Stimulated activated CD8-positive, alpha-beta memory T cell treated with anti-CD3 and anti-CD28 coated beads, Interleukin-15, amount 100 ng/mL, for 1 hour (primary cell): ENCODE results near the gene CAMSAP3.
"Not testable (repeated sequence)": the region's sequence is repeated elsewhere in the genome, so short reads cannot be mapped to it uniquely, and the experiment has no call there.

Experiments
- DNase-seq: peaks from one replicate; pipeline ENCODE4 v3.0.0-alpha.2; 2020; ENCODE audit warnings: low read depth

CAMSAP3 gene

GRCh38 chr19:7575434-7576040, 20.1 kb upstream of the CAMSAP3 start:
- no peak for DNase-seq

- not testable (repeated sequence) for DNase-seq
Observed at GRCh38 chr19:7577422-7577821, 18.2 kb upstream of the CAMSAP3 start.

DNA sequence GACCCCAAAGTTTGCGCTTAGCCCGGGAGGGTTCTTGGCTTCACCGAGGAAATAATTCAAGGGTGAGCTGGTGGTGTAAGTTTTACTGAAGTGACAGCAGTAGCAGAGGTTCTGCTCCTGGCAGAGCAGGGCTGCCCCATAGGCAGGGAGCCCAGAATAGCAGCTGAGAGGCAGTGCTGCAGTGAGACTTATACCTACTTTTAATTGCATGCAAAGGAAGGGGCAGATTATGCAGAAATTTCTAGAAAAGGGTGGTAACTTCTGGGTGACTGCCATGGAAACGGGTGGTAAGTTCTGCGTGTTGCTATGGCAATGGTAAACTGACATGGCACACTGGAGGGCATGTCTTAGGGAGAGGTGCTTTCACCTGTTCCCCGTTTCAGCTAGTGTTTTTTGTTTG, 17.5 kb upstream of the CAMSAP3 start:
- no peak for DNase-seq

GRCh38 chr19:7579182-7579581, 16.5 kb upstream of the CAMSAP3 start:
- DNase-seq = no peak

DNA sequence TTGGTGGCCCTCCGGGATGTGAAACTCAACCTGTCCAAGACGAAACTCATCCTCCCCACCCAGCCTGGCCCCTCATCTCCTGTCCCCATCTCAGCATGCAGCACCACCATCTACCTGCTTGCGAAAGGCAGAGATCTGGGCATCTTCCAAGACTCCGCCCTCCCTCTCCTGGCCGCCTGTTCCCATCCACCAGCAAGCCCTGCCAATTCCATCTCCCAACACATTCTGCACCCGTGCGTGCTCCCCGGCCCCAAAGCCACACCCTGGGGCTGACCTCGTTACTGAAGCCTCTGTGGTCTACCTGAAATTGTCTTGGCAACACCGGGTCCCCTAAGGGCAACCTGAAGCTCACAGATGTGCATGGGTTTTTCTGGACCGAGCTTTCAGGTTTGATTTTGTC, 13.2 kb upstream of the CAMSAP3 start:
- no peak for DNase-seq

GRCh38 chr19:7589822-7590221, 5.8 kb upstream of the CAMSAP3 start:
- no peak for DNase-seq

DNA sequence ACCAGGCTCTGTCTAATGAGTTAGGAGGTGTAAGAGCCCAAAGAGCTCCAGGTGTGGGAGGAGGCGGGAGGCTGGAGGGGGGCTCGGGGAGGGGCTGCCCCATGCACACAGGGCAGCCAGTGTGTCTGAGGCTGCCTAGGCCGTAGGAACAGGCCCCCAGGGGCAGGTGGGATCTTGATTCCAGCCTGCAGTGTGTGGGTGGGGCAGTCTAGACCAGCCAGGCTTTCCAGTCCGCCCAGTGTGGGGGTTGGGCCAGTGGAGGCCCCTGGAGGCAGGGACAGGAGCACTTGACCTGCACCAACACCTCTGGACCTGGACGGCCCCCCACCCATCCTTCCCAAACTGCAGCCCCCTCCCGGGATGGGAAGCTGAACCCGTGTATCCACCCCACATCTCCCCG, 5.4 kb upstream of the CAMSAP3 start:
- DNase-seq = no peak

DNA sequence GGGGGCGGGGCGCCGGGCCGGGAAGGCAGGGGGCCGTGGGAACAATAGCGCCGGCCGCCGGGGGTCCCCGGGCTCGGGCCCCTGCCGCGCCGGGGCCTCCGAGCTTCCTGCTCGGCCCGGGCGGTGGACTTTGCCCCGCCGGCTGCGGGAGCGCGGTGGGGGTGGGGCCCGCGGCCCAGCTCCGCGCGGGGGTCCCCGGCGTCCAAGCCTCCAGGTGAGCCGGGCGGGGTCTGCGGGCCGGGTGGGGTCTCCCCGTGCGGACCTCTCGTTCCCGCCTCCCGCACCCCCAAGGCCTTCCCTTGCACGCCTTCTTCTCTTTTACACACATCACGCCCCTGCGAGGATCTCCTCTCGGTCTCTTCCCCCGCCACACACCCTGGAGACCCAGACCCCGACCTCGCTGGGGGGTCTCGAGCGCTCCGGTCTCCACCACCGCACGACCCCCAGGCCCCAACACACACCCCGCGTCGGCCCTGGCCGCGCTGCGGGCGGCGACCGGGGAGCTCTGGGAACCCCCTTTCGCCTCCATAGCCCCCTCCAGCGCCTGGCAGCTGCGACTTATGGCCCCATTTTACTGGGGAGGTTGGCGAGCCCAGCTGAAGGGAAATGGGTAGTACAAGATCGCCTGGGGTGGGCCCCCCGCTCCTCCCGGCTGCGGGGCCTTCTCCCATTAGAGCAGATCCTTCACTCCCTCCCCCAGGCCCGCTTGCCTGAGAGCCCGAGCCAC, 711 bp downstream of the CAMSAP3 start:
- no peak for DNase-seq

GRCh38 chr19:7597689-7598088, 2.0 kb downstream of the CAMSAP3 start:
- DNase-seq = no peak

DNA sequence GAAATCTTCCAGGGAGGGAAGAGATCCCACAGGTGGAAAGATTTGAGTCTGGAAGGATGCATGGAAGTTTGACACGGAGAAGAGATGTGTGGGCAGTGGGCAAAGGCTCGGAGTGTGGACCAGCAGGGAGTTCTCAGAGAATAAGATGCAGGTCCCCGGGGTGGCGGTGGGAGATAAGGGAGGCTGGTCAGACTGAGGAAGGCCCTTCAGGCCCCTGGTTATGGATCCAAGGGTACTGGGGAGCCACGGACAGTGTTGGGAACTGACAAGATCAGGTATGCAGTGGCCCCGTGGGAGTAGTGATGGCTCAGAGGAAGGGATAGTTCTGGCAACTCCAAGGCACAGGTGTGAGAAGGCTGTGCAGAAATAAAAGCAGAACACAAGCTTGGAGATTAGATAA, 2.5 kb downstream of the CAMSAP3 start:
- DNase-seq = no peak

DNA sequence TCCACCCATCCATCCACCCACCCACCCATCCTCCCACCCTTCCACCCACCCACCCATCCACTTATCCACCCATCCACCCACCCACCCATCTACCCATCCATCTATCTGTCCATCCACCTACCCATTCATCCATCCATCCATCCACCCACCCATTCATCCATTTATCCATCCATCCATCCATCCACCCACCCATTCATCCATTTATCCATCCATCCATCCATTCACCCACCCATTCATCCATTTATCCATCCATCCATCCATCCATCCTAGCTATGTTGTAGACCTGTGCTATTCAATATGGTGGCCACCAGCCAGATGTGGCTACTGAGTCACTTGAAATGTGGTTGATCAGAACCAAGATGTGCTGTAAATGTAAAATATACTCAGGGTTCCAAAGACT, 5.1 kb downstream of the CAMSAP3 start:
- DNase-seq = no peak

DNA sequence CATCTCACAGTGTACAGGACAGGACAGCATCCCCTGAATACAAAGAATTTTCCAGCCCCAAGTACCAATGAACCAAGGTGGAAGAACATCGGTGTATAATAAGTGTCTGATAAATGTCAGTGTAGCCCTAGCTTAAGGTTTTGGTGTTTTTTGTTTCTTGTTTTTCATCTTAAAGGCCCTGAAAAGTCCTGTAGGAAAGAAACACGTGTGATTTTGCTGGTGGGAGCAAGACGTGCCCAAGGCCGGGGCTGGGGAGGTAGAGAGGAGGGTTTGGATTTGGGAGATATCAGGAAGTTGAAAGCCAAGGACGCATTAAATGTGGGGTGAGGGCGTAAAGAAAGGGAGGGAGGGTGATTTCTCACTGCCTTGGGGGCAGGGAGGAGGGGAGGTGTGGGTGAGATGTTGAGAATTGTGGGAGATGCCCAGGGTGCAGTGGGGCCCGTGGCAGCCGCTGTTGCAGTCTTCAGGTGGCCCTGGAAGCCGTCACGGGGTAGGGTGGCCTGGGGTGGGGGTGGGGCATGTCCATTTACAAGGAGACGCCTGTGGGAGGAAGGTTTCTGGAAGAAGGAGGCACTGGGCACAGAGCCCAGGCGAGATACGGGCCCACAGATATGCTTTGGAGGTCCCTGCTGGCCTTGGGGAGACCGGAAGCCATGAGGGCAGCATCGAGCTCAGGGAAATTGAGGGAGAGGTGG, 6.7 kb downstream of the CAMSAP3 start:
- no peak for DNase-seq

- no peak for DNase-seq
Observed at GRCh38 chr19:7602935-7603497, 7.4 kb downstream of the CAMSAP3 start.

GRCh38 chr19:7603919-7604318, 8.3 kb downstream of the CAMSAP3 start:
- DNase-seq = no peak

GRCh38 chr19:7605490-7606222, 10.0 kb downstream of the CAMSAP3 start:
- DNase-seq = no peak

DNA sequence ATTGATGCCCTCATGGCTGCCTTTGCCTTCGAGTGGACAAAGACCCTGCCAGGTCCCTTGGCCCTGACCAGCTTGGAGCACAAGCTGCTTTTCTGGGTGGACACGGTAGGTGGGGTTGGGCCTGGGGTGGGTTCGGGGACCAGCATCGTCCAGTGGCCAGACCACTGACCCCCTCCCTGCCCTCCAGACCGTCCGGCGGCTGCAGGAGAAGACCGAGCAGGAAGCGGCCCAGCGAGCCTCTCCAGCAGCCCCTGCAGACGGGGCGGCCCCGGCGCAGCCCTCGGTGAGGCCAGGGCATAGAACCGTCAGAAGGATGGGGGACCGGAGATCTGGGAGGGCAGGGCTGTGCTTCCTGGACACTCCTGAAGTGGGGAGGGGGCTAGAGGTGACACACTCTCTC, 10.6 kb downstream of the CAMSAP3 start:
- no peak for DNase-seq

DNA sequence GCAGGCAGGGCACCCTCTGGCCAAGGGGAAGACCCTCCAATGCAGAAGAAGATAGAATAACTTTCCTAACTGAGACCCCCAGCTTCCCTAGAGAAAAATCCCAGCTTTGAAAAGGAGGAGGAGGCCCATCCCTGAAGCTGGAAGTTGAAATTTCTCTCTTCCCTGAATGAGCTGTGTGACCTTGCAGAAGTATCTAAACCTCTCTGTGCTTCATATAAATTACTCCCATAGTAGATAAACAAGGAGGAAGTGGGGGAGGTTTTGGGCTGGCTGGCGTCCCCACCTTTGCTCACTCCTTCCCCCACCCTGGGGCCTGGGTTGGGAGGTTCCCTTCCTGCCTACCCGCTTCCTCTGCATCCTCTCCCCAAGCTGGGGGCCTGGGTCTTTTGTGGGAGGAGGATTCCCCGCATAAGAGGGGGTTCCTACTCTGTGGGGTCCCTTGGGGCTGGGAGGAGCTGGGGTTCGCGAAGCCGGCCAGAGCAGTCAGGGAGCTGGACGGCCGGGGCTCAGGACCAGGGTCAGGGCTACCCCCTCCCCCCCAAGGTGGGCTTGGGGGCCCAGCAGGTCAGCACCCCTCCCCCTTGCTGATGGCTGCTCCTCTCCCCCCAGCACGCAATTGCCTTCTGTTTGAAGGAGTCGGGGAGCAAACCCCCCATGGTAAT, 11.7 kb downstream of the CAMSAP3 start:
- DNase-seq = no peak

GRCh38 chr19:7607874-7608560, 12.4 kb downstream of the CAMSAP3 start:
- DNase-seq = no peak

- no peak for DNase-seq
Observed at GRCh38 chr19:7610491-7611240, 15.0 kb downstream of the CAMSAP3 start.

- no peak for DNase-seq
Observed at GRCh38 chr19:7611541-7612279, 16.0 kb downstream of the CAMSAP3 start.
